GM12878 (cell line): Measurements from ENCODE around the gene TMEM11. TPM values are rescaled to one million over a fixed set of nuclear protein-coding genes. Genes with fewer than 3 reads are reported as not detected.

Experiments
- ATAC-seq: fragments of 200-7000 bp; cut with Tn5 transposase; 3 replicates; pipeline ENCODE4 v1.9.1; 2020; ENCODE audit warnings: mild to moderate bottlenecking, moderate library complexity
- BruUV-seq: library from RNA; stranded (reverse); fragments of 400-500 nt; replicated peaks from 2 replicates; lab custom pipeline; 2021; lab: Mats Ljungman, UMichigan
- CTCF ChIA-PET: fragments of 300-600 bp; sonication (Branson Sonifier 250); formaldehyde crosslinking; extraction: SDS; loops from one replicate; lab custom pipeline; 2021; ENCODE audit warnings: inconsistent platforms; lab: Yijun Ruan, JAX
- POLR2A ChIA-PET: fragments of 350-600 bp; formaldehyde crosslinking; extraction: SDS; loops from one replicate; lab custom pipeline; 2021; ENCODE audit warnings: inconsistent platforms; lab: Charles Lee
- RAD21 ChIA-PET: fragments of 300-600 bp; sonication (Branson Sonifier 250); formaldehyde crosslinking; loops from one replicate; lab custom pipeline; 2023; ENCODE audit warnings: antibody characterized with exemption; ENCODE audit not compliant: unreplicated experiment; lab: Charles Lee
- SMC1A ChIA-PET: fragments of 300-600 bp; sonication (Branson Sonifier 250); formaldehyde crosslinking; loops from one replicate; lab custom pipeline; 2023; ENCODE audit not compliant: unreplicated experiment, uncharacterized antibody; lab: Charles Lee
- DNase-seq: peaks from one replicate; pipeline ENCODE4 v3.0.0-alpha.2; 2011; ENCODE audit warnings: low read depth, low spot score
- FAIRE-seq: peaks from 3 replicates; lab custom pipeline; 2011; peaks lifted over from hg19 to GRCh38; lab: Jason Lieb, UNC
- H2AFZ ChIP-seq: 2 replicates; pipeline ENCODE4 v1.6.0; 2011; ENCODE audit warnings: low read depth, low read length, control low read depth; ENCODE audit not compliant: control insufficient read depth
- H3K27ac ChIP-seq: 2 replicates; pipeline ENCODE4 v1.5.1; 2011; ENCODE audit warnings: control low read depth; ENCODE audit not compliant: control insufficient read depth, insufficient read depth
- H3K27me3 ChIP-seq, 2 experiments: replicated peaks in 1 of 2; 2 replicates each; pipeline versions ENCODE4 v1.6.0 to v1.6.1; 2011; ENCODE audit warnings: low read length in 1 of 2; ENCODE audit not compliant: control insufficient read depth in 2 of 2, insufficient read depth in 2 of 2
- H3K36me3 ChIP-seq, 2 experiments: 2 replicates each; pipeline ENCODE4 v1.5.1; 2011; ENCODE audit warnings: low read length in 1 of 2; ENCODE audit not compliant: control insufficient read depth in 2 of 2, insufficient read depth in 2 of 2
- H3K4me1 ChIP-seq: 2 replicates; pipeline ENCODE4 v1.6.1; 2011; ENCODE audit warnings: mild to moderate bottlenecking, low read length, moderate library complexity, mixed read lengths; ENCODE audit not compliant: control insufficient read depth, insufficient read depth
- H3K4me2 ChIP-seq: 2 replicates; pipeline ENCODE4 v1.6.0; 2011; ENCODE audit warnings: control low read depth; ENCODE audit not compliant: control insufficient read depth, insufficient read depth
- H3K4me3 ChIP-seq: fragments of 200-600 bp; sonication (generic); 2 replicates; pipeline ENCODE4 v1.5.1; 2016
- H3K79me2 ChIP-seq: 2 replicates; pipeline ENCODE4 v1.6.0; 2011; ENCODE audit warnings: low read length; ENCODE audit not compliant: control insufficient read depth, insufficient read depth
- H3K9ac ChIP-seq: 2 replicates; pipeline ENCODE4 v1.8.0; 2011; ENCODE audit warnings: low read length, control low read depth, mixed read lengths; ENCODE audit not compliant: control insufficient read depth, insufficient read depth
- H3K9me3 ChIP-seq: replicated peaks from 3 replicates; pipeline ENCODE4 v1.5.1; 2011; ENCODE audit warnings: mild to moderate bottlenecking, low read length; ENCODE audit not compliant: control insufficient read depth, insufficient read depth
- H4K20me1 ChIP-seq: 2 replicates; pipeline ENCODE4 v1.6.0; 2011; ENCODE audit not compliant: control insufficient read depth, insufficient read depth
- ATF3 ChIP-seq: IDR thresholded peaks from 2 replicates; pipeline ENCODE4 v1.6.1; 2011; ENCODE audit warnings: low read depth, mild to moderate bottlenecking, low read length, moderate library complexity, borderline replicate concordance; ENCODE audit errors: extremely low read depth
- BHLHE40 ChIP-seq, 2 experiments: fragments of 450-650 bp in 1 of 2; IDR thresholded peaks; 2 replicates each; pipeline ENCODE4 v1.6.1; 2011 to 2017; ENCODE audit warnings: low read depth in 2 of 2, borderline replicate concordance in 1 of 2, improper control_type of control experiment in 1 of 2, low read length in 1 of 2, mild to moderate bottlenecking in 1 of 2
- ESRRA ChIP-seq: IDR thresholded peaks from 2 replicates; pipeline ENCODE4 v1.6.1; 2012; ENCODE audit warnings: mild to moderate bottlenecking, low read length, improper control_type of control experiment
- IKZF1 ChIP-seq: fragments of 450-650 bp; conservative IDR thresholded peaks from 2 replicates; pipeline ENCODE4 v1.6.1; 2017; ENCODE audit warnings: antibody characterized with exemption, mild to moderate bottlenecking
- MXI1 ChIP-seq: fragments of 150-350 bp; IDR thresholded peaks from 2 replicates; pipeline ENCODE4 v1.6.1; 2011; ENCODE audit warnings: low read depth, mild to moderate bottlenecking, inconsistent platforms, low read length, improper control_type of control experiment
- PBX3 ChIP-seq: IDR thresholded peaks from 2 replicates; pipeline ENCODE4 v1.6.1; 2011; ENCODE audit warnings: mild to moderate bottlenecking, low read depth, low read length, moderate library complexity; ENCODE audit not compliant: insufficient replicate concordance
- POLR2A ChIP-seq: IDR thresholded peaks from 2 replicates; pipeline ENCODE4 v1.6.1; 2011; ENCODE audit warnings: low read depth, mild to moderate bottlenecking, low read length
- RAD51 ChIP-seq: fragments of 450-650 bp; IDR thresholded peaks from 2 replicates; pipeline ENCODE4 v1.6.1; 2016; ENCODE audit warnings: moderate library complexity, mild to moderate bottlenecking, inconsistent platforms
- TCF3 ChIP-seq: IDR thresholded peaks from 2 replicates; pipeline ENCODE4 v1.6.1; 2012; ENCODE audit warnings: low read depth, mild to moderate bottlenecking, low read length, borderline replicate concordance; ENCODE audit not compliant: insufficient read depth
- USF1 ChIP-seq: IDR thresholded peaks from 2 replicates; pipeline ENCODE4 v1.6.1; 2011; ENCODE audit warnings: borderline replicate concordance, low read depth, mild to moderate bottlenecking, moderate library complexity, mixed read lengths, low read length; ENCODE audit not compliant: insufficient read depth; ENCODE audit errors: extremely low read length
- USF2 ChIP-seq: IDR thresholded peaks from 2 replicates; pipeline ENCODE4 v1.6.1; 2011; ENCODE audit warnings: low read depth, low read length, improper control_type of control experiment, borderline replicate concordance
- ZNF384 ChIP-seq: IDR thresholded peaks from 2 replicates; pipeline ENCODE4 v1.6.1; 2012; ENCODE audit warnings: low read depth, mild to moderate bottlenecking, low read length, improper control_type of control experiment, borderline replicate concordance
- WGBS: methylation state at CpG from one replicate; pipeline ENCODE4 v1.1.6; 2016; ENCODE audit warnings: low lambda C conversion rate; ENCODE audit not compliant: insufficient replicate concordance, insufficient coverage; ENCODE audit errors: missing lambda C conversion rate; 5-methylcytosine and 5-hydroxymethylcytosine counted together
- in situ Hi-C: fragments of 300-500 bp; cut with MboI; formaldehyde crosslinking; loops from 9 replicates; pipeline ENCODE4 v1.14.3; 2018; ENCODE audit warnings: mixed read lengths
- intact Hi-C: fragments of 100-400 bp; cut with micrococcal nuclease; formaldehyde crosslinking; loops from one replicate; pipeline ENCODE4 v1.14.2; 2022; ENCODE audit not compliant: unreplicated experiment
- polyA plus RNA-seq, 11 experiments: library from polyadenylated mRNA; depleted of rRNA in 4 of 11; unstranded in 6 of 11; stranded (reverse) in 5 of 11; fragments of >200 nt; fragmentation: Nextera tagmentation in 4 of 11; fragmentation: Illumina TruSeq in 1 of 11; extraction: Ambion mirVana in 4 of 11; extraction: Trizol in 1 of 11; gene quantifications; 1 replicate in 1 of 11; 2 replicates in 10 of 11; pipeline versions ENCODE4 v1.2.1 to v1.2.3, GENCODE V29; 2011 to 2016; ENCODE audit warnings: inconsistent platforms in 2 of 11, missing spikeins in 2 of 11, low read depth in 1 of 11
- total RNA-seq, 4 experiments: library from RNA; depleted of rRNA in 3 of 4; stranded (reverse); fragments of >200 nt in 3 of 4; fragmentation: Illumina TruSeq in 1 of 4; extraction: Trizol in 1 of 4; gene quantifications; 2 replicates each; pipeline versions ENCODE4 v1.2.1 to v1.2.3, GENCODE V29; 2013 to 2021

TMEM11 gene
- total and polyA plus RNA-seq, 10 of the 15 experiments (the other 5 are each of a cell fraction or from before 2014, with no cell fraction given): 14.4 to 63.4 (median 27.2) TPM

- Histone ChIP-seq H3K9me3 (no peaks in the 10 kb centered on the region), H4K20me1 (no peaks in the 10 kb centered on the region; the same call in 1 of the 2 replicates), H3K27ac (no peak within 1 kb of the TSS), H3K79me2 (no peaks in the 10 kb centered on the region), H3K27me3 (peaks cover 2 to 5% of the 10 kb centered on the region in 2 experiments; a peak in 3 of 4 replicates), H3K4me2 (peak within 1 kb of the TSS; percentile 78), H3K4me1 (peaks cover 4% of the 10 kb centered on the region), H2AFZ (peak within 1 kb of the TSS; percentile 2), H3K36me3 (no peaks in the 10 kb centered on the region), H3K4me3 (peak within 1 kb of the TSS; percentile 70), H3K9ac (no peak within 1 kb of the TSS)
- in situ Hi-C loops (loop anchor here (10.0 kb wide), 1 partner anchor 62 kb away; no protein-coding TSS in a partner anchor), intact Hi-C loops (no loop called here)
- 10% methylated on average over 37 of the region's 117 CpGs for WGBS
- ATAC-seq: peak; percentile 74
- ChIA-PET RAD21 (no interaction called here), CTCF (no interaction called here), POLR2A (no interaction called here), SMC1A (no interaction called here)
- FAIRE-seq: no peak
- BruUV-seq: no TSS peak
- TF ChIP-seq USF1: peak; percentile 85
- TF ChIP-seq PBX3: peak; percentile 25
- TF ChIP-seq BHLHE40 (IDR thresholded peaks at IDR 0.05; ENCODE audit: borderline replicate concordance in 1 of 2, low read depth in 2 of 2, low read length in 1 of 2): peak; percentile 18 to 69; a peak in 2 of 4 replicates
- no peak for TF ChIP-seq ZNF384
- no peak for TF ChIP-seq ESRRA
- peak; percentile 56 for TF ChIP-seq POLR2A
- no peak for TF ChIP-seq TCF3
- TF ChIP-seq ATF3: peak; percentile 56; the same call in 1 of the 2 replicates
- TF ChIP-seq MXI1: 0 out of 2 replicates have a peak, but pooled peaks have one; percentile 20
- peak; percentile 60; the same call in 1 of the 2 replicates for TF ChIP-seq RAD51
- peak; percentile 18; the same call in 1 of the 2 replicates for TF ChIP-seq IKZF1
- TF ChIP-seq USF2: peak; percentile 57
- DNase-seq: no peak
Measured at GRCh38 chr17:21252796-21253645, 39.1 kb upstream of the TMEM11 start, which contains the start of gene NATD1. Gene NATD1 (minus strand): TSS chr17:21253410. CDS start chr17:21253264, 146 bp downstream.
